ENCODE data around the gene SHBG.
"Not testable (repeated sequence)": the region's sequence is repeated elsewhere in the genome, so short reads cannot be mapped to it uniquely, and the experiment has no call there.

The SHBG gene

GRCh38 chr17:7611635-7612293 is 18.2 kb upstream of the SHBG start:
- DNase-seq (ENCODE audit: low read depth in 2 of 2): no peak

- DNase-seq (ENCODE audit: low read depth in 2 of 2): no peak
Observed at GRCh38 chr17:7612294-7612640, 17.7 kb upstream of the SHBG start.

- no peak for DNase-seq (ENCODE audit: low read depth in 2 of 2)
Observed at GRCh38 chr17:7613769-7614424, 16.0 kb upstream of the SHBG start.

GRCh38 chr17:7614425-7615264 is 15.3 kb upstream of the SHBG start, which contains the start of gene FXR2:
TSS of gene FXR2 (minus strand) at chr17:7614897. CDS start at chr17:7614532, 365 bp downstream.
- DNase-seq (ENCODE audit: low read depth in 2 of 2): peak; percentile 99

GRCh38 chr17:7615265-7615747 is 14.6 kb upstream of the SHBG start:
- no peak for DNase-seq (ENCODE audit: low read depth in 2 of 2)

- no peak for DNase-seq (ENCODE audit: low read depth in 2 of 2)
Observed at GRCh38 chr17:7618608-7619007, 11.3 kb upstream of the SHBG start.

GRCh38 chr17:7620835-7621234 is 9.1 kb upstream of the SHBG start:
- DNase-seq (ENCODE audit: low read depth in 2 of 2): no peak

- no peak for DNase-seq (ENCODE audit: low read depth in 2 of 2)
Observed at GRCh38 chr17:7623661-7624060, 6.3 kb upstream of the SHBG start.

- not testable (repeated sequence) for DNase-seq (ENCODE audit: low read depth in 2 of 2)
Observed at GRCh38 chr17:7625749-7626148, 4.2 kb upstream of the SHBG start.

GRCh38 chr17:7626307-7626706 is 3.6 kb upstream of the SHBG start:
- DNase-seq (ENCODE audit: low read depth in 2 of 2): no peak

GRCh38 chr17:7626956-7627249 is 3.0 kb upstream of the SHBG start:
- DNase-seq (ENCODE audit: low read depth in 2 of 2): no peak

GRCh38 chr17:7627250-7628121 is 2.4 kb upstream of the SHBG start, which contains the start of gene SAT2:
TSS of gene SAT2 (minus strand) at chr17:7627821. CDS start at chr17:7627635, 186 bp downstream.
- DNase-seq (ENCODE audit: low read depth in 2 of 2): peak; percentile 71 to 86

GRCh38 chr17:7631398-7632380 is 1.8 kb downstream of the SHBG start:
- no peak for DNase-seq (ENCODE audit: low read depth in 2 of 2)

- peak in 1 of 2 donors; percentile 18 for DNase-seq (ENCODE audit: low read depth in 2 of 2)
Observed at GRCh38 chr17:7632492-7632894, 2.6 kb downstream of the SHBG start.

- DNase-seq (ENCODE audit: low read depth in 2 of 2): no peak
Observed at GRCh38 chr17:7633093-7633492, 3.2 kb downstream of the SHBG start.

- DNase-seq (ENCODE audit: low read depth in 2 of 2): no peak
Observed at GRCh38 chr17:7634384-7634783, 4.4 kb downstream of the SHBG start.

GRCh38 chr17:7636163-7636562 is 6.2 kb downstream of the SHBG start:
- DNase-seq (ENCODE audit: low read depth in 2 of 2): no peak

- DNase-seq (ENCODE audit: low read depth in 2 of 2): no peak
Observed at GRCh38 chr17:7640783-7641182, 10.8 kb downstream of the SHBG start.

- not testable (repeated sequence) for DNase-seq (ENCODE audit: low read depth in 2 of 2)
Observed at GRCh38 chr17:7641635-7642034, 11.7 kb downstream of the SHBG start.

- DNase-seq (ENCODE audit: low read depth in 2 of 2): no peak
Observed at GRCh38 chr17:7644775-7645174, 14.8 kb downstream of the SHBG start.
